Uterus (tissue), 2 donors: Measurements from ENCODE around the gene PSMB10.

Source experiments
- POLR2A ChIP-seq, 2 donors: fragments of 450-650 bp; IDR thresholded peaks; one replicate each; pipeline ENCODE4 v1.6.1; 2016; ENCODE audit warnings: antibody characterized with exemption in 2 of 2, mild to moderate bottlenecking in 1 of 2, moderate library complexity in 1 of 2
- TF ChIP-seq, protein P1 (sequence below), 4 experiments: fragments of 200-600 bp in 2 of 4; fragments of 450-650 bp in 2 of 4; sonication (generic) in 2 of 4; IDR thresholded peaks; one replicate each; pipeline ENCODE4 v1.5.1; 2016 to 2019; ENCODE audit warnings: antibody characterized with exemption in 4 of 4, mild to moderate bottlenecking in 2 of 4, moderate library complexity in 1 of 4

DNA sequence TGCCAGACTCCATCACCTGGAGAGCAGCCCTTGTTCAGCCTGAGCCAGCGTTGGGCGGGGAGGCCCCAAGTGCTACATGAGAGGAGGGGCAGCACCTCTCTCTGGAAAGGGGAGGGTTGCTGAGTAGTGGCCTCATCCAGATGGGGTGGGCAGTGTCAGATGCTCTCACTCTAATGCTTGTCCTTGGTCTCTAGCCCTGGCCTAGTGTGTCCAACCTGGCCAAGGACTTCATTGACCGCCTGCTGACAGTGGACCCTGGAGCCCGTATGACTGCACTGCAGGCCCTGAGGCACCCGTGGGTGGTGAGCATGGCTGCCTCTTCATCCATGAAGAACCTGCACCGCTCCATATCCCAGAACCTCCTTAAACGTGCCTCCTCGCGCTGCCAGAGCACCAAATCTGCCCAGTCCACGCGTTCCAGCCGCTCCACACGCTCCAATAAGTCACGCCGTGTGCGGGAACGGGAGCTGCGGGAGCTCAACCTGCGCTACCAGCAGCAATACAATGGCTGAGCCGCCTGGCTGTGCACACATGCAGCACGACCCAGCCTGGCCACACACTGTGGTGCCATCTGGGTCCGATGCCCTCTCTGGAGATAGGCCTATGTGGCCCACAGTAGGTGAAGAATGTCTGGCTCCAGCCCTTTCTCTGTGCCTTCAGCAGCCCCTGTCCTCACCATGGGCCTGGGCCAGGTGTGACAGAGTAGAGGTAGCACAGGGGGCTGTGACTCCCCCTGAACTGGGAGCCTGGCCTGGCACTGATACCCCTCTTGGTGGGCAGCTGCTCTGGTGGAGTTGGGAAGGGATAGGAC lies 9.3 kb downstream of the PSMB10 start:
- TF ChIP-seq, protein P1, sequence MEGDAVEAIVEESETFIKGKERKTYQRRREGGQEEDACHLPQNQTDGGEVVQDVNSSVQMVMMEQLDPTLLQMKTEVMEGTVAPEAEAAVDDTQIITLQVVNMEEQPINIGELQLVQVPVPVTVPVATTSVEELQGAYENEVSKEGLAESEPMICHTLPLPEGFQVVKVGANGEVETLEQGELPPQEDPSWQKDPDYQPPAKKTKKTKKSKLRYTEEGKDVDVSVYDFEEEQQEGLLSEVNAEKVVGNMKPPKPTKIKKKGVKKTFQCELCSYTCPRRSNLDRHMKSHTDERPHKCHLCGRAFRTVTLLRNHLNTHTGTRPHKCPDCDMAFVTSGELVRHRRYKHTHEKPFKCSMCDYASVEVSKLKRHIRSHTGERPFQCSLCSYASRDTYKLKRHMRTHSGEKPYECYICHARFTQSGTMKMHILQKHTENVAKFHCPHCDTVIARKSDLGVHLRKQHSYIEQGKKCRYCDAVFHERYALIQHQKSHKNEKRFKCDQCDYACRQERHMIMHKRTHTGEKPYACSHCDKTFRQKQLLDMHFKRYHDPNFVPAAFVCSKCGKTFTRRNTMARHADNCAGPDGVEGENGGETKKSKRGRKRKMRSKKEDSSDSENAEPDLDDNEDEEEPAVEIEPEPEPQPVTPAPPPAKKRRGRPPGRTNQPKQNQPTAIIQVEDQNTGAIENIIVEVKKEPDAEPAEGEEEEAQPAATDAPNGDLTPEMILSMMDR (IDR thresholded peaks at IDR 0.05): no peak
- TF ChIP-seq POLR2A (IDR thresholded peaks at IDR 0.05): no peak
